ENCODE results near the gene SEPHS1.

SEPHS1 gene

DNA sequence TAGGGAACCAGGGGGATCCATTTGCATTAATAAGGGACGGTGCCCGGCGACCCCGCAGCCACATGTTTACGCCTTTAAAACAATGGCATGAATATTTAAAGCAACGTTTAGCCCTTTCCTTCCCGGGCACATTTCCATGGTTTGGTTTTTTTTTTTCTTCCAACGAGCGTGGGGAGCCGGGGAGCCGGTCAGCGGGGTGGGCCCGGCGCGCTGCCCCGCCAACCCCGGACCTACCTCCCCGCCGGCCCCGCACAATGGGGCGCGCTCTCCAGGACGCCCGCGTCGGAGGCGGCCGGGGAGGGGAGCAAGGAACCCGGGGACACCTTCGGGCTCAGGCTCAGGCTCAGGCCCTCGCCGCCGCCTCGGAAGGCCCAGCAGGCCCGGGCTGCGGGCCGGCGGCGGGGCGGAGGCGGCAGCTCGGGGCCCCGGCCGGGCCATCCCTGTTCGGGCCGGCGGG, 1.0 kb downstream of the SEPHS1 start:
- no CpG with 5 or more reads among the region's 47 CpGs for WGBS (ENCODE audit: extremely low coverage, insufficient coverage, low lambda C conversion rate)
- DNase-seq: peak; percentile 30

DNA sequence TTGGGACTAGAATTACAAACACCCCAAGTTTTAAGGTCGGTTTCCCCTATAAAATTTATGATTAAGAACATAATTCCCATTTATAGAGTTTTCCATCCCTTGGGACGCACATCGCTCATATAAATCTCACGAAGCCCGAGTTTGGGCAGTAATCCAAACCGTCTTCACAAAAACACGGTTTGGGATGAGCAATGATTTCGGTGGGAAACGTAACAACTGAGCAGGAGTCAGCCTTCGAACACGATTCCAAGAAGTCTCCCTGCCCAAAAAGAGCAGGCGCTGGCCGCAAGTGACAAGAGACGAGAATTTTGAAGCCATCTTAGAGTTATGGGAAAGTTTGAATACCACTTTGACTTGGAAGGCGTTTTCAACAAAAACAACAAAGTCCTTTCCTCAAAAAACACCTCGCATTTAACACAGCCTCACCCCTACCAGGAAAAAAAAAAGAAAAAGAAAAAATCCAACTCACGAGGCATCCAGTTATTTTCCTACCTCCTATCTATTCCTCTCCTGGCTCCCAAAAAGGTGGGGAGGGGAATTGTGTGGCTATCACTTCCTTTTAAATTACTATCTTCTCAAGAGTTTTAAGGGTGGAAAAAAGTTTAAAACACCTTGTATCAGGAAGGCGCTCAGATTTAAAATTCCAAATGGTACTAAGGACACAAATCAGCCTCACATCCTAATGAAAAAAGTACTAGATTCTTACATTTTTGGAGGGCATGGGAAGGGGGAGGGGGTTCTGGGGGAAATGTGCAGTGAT, 1.6 kb downstream of the SEPHS1 start:
- H3K27me3 ChIP-seq (ENCODE audit: insufficient read depth, low read length, poor library complexity): no peaks in the 10 kb centered on the region
- peak overlapping the region; percentile 99 for H3K27ac ChIP-seq (ENCODE audit: low read depth, low read length)
- H3K4me2 ChIP-seq (ENCODE audit: low read length): peak overlapping the region; percentile 57
- peak overlapping the region; percentile 54 for H4K5ac ChIP-seq (ENCODE audit: low read length)
- H3K79me1 ChIP-seq (ENCODE audit: low read length): peaks cover 3% of the 10 kb centered on the region
- DNase-seq: peak; percentile 44
- H3K4me1 ChIP-seq (ENCODE audit: control insufficient read depth, low read depth, low read length): peaks cover 7% of the 10 kb centered on the region
- no peak overlapping the region for H2AK5ac ChIP-seq (ENCODE audit: low read length)
- H3K18ac ChIP-seq (ENCODE audit: low read length): peak overlapping the region; percentile 100
- peak overlapping the region; percentile 92 for H3K56ac ChIP-seq (ENCODE audit: low read length)
- peaks cover 51% of the 10 kb centered on the region for H3K79me2 ChIP-seq (ENCODE audit: control insufficient read depth, insufficient read depth, low read length)
- H3K4ac ChIP-seq (ENCODE audit: low read depth, low read length): no peak overlapping the region
- peak overlapping the region; percentile 99 for H2BK120ac ChIP-seq (ENCODE audit: low read depth, low read length)
- H4K8ac ChIP-seq (ENCODE audit: low read depth, low read length): peak overlapping the region; percentile 99
- H3K36me3 ChIP-seq (ENCODE audit: control insufficient read depth, insufficient read depth, low read length): no peaks in the 10 kb centered on the region
- peak overlapping the region; percentile 46 for H2BK5ac ChIP-seq (ENCODE audit: low read length)
- H2BK15ac ChIP-seq (replicated peaks; ENCODE audit: low read depth): no peak overlapping the region
- H3K23ac ChIP-seq (ENCODE audit: low read length): no peak overlapping the region
- peak overlapping the region; percentile 76 for H3K9ac ChIP-seq (ENCODE audit: low read length)
- H3K4me3 ChIP-seq (ENCODE audit: low read length): peak overlapping the region; percentile 76
- no CpG with 5 or more reads among the region's 18 CpGs for WGBS (ENCODE audit: extremely low coverage, insufficient coverage, low lambda C conversion rate)

More for the DNA sequence above, 1.0 kb downstream of the SEPHS1 start:
- Histone ChIP-seq H3K56ac (ENCODE audit: low read length) (peak overlapping the region; percentile 92), H3K27me3 (ENCODE audit: insufficient read depth, low read length, poor library complexity) (no peaks in the 10 kb centered on the region), H3K27ac (ENCODE audit: low read depth, low read length) (peak overlapping the region; percentile 99), H3K4me1 (ENCODE audit: control insufficient read depth, low read depth, low read length) (peaks cover 7% of the 10 kb centered on the region), H2BK5ac (ENCODE audit: low read length) (peak overlapping the region; percentile 46), H3K18ac (ENCODE audit: low read length) (peak overlapping the region; percentile 100), H3K4me2 (ENCODE audit: low read length) (peak overlapping the region; percentile 57), H3K4ac (ENCODE audit: low read depth, low read length) (peak overlapping the region; percentile 100), H2BK120ac (ENCODE audit: low read depth, low read length) (peak overlapping the region; percentile 99), H3K9ac (ENCODE audit: low read length) (peak overlapping the region; percentile 76), H3K23ac (ENCODE audit: low read length) (no peak overlapping the region), H2AK5ac (ENCODE audit: low read length) (no peak overlapping the region), H3K4me3 (ENCODE audit: low read length) (peak overlapping the region; percentile 76), H3K79me2 (ENCODE audit: control insufficient read depth, insufficient read depth, low read length) (peaks cover 48% of the 10 kb centered on the region), H4K8ac (ENCODE audit: low read depth, low read length) (peak overlapping the region; percentile 99), H2BK15ac (replicated peaks; ENCODE audit: low read depth) (no peak overlapping the region), H3K36me3 (ENCODE audit: control insufficient read depth, insufficient read depth, low read length) (no peaks in the 10 kb centered on the region), H3K79me1 (ENCODE audit: low read length) (peaks cover 3% of the 10 kb centered on the region), H4K5ac (ENCODE audit: low read length) (peak overlapping the region; percentile 54)

DNA sequence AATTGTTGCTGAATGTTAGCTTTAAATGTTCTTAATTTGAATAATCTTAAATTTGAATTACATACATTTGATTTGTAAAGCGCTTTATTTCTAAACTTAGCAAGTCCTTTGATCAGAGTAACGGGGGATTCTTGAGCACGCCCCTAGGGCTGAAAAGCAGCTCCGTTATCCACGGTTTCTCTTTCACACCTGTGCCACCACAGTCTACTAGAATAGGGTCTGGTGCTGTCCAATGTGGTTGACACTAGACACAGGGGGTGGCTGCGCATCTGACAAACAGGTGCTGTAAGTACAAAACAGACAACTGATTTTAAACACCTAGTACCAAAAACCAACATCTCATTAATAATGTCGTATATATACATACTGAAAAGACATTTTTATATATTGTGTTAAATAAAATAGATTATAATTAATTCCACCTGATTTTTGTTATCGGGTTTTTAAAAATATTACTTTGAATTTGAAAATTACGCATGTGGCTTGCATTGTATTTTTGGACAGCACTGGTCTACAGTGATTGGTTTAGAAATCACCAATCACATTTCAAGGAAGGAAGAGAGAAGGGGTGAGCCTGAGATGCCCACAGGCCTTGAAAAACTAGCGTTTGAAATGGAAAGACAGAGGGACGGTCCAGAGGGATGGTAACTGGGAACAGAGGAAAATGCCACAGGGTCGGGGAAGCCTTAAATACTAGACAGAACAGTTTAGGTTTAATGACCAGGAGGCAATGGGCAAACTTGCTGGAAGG, 7.3 kb downstream of the SEPHS1 start:
- DNase-seq: no peak
- Histone ChIP-seq H2AK5ac (ENCODE audit: low read length) (no peak overlapping the region), H3K36me3 (ENCODE audit: control insufficient read depth, insufficient read depth, low read length) (peaks cover 2% of the 10 kb centered on the region), H3K56ac (ENCODE audit: low read length) (no peak overlapping the region), H3K27ac (ENCODE audit: low read depth, low read length) (no peak overlapping the region), H3K79me1 (ENCODE audit: low read length) (peaks cover 16% of the 10 kb centered on the region), H3K4me1 (ENCODE audit: control insufficient read depth, low read depth, low read length) (peaks cover 3% of the 10 kb centered on the region), H2BK15ac (replicated peaks; ENCODE audit: low read depth) (no peak overlapping the region), H4K5ac (ENCODE audit: low read length) (no peak overlapping the region), H3K23ac (ENCODE audit: low read length) (no peak overlapping the region), H2BK5ac (ENCODE audit: low read length) (no peak overlapping the region), H3K4ac (ENCODE audit: low read depth, low read length) (no peak overlapping the region), H3K79me2 (ENCODE audit: control insufficient read depth, insufficient read depth, low read length) (peaks cover 78% of the 10 kb centered on the region), H3K4me3 (ENCODE audit: low read length) (no peak overlapping the region), H3K4me2 (ENCODE audit: low read length) (no peak overlapping the region), H3K18ac (ENCODE audit: low read length) (no peak overlapping the region), H2BK120ac (ENCODE audit: low read depth, low read length) (no peak overlapping the region), H3K27me3 (ENCODE audit: insufficient read depth, low read length, poor library complexity) (no peaks in the 10 kb centered on the region), H3K9ac (ENCODE audit: low read length) (no peak overlapping the region), H4K8ac (ENCODE audit: low read depth, low read length) (no peak overlapping the region)
- 100% methylated on average over 2 of the region's 12 CpGs for WGBS (ENCODE audit: extremely low coverage, insufficient coverage, low lambda C conversion rate)

DNA sequence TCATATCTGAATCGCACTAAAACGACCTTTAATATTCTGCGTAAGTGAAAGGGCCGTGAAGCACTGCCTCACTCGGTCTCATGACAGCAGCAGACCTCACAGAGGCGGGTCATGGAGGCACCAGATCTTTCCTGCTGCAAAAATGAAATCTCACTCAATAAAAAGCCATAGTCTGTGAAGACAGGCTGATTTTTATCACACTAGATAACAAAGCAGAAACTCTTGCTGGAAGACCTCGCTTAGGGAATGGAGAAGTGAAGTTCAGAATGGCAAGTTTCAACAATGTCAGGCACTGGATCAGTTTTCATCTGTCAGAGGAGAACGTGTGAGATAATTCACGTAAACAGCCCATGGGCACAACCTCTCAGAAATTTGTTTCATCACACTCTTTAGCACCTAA, 8.0 kb downstream of the SEPHS1 start:
- Histone ChIP-seq H2AK5ac (ENCODE audit: low read length) (no peak overlapping the region), H3K27ac (ENCODE audit: low read depth, low read length) (no peak overlapping the region)
- DNase-seq: no peak

DNA sequence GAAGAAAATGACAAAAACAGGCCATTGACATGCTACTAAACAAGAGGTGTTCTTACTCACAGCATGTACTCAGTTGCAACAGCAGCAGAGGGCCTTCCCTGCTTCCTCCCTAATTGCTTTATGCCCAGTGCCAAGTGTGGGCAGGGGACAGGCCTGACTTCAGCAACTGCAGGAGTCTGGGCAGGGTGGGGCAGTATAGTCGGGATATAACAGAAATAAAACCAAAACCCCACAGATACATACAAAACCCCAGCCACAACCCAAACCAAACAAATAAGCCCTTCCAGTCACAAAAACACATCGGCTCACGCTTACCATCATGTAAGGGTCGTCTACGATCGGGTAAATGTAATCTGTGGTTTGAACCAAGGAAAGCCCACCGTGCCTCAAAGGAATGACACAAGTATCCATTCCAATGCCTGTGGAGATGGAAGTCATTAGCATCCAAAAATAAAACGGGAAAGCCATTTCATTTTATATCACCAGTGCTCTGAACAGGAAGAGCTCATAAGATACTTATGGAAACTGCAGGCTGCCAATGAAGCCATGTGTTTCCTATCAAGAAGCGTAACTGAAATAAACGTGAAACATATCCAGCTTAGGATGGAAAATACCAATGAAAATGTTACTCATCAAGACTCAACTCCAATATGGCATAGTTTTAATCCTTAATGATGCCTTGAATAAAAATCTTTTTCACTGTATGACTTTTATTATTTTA, 9.5 kb downstream of the SEPHS1 start:
- no peak overlapping the region for H4K8ac ChIP-seq (ENCODE audit: low read depth, low read length)
- no peak overlapping the region for H2BK5ac ChIP-seq (ENCODE audit: low read length)
- DNase-seq: no peak
- H3K56ac ChIP-seq (ENCODE audit: low read length): no peak overlapping the region
- H3K36me3 ChIP-seq (ENCODE audit: control insufficient read depth, insufficient read depth, low read length): peaks cover 2% of the 10 kb centered on the region
- no peaks in the 10 kb centered on the region for H3K4me1 ChIP-seq (ENCODE audit: control insufficient read depth, low read depth, low read length)
- H3K4me3 ChIP-seq (ENCODE audit: low read length): no peak overlapping the region
- H2BK15ac ChIP-seq (replicated peaks; ENCODE audit: low read depth): no peak overlapping the region
- no peak overlapping the region for H3K18ac ChIP-seq (ENCODE audit: low read length)
- no peak overlapping the region for H2AK5ac ChIP-seq (ENCODE audit: low read length)
- H3K27me3 ChIP-seq (ENCODE audit: insufficient read depth, low read length, poor library complexity): no peaks in the 10 kb centered on the region
- H3K79me1 ChIP-seq (ENCODE audit: low read length): peaks cover 17% of the 10 kb centered on the region
- no peak overlapping the region for H4K5ac ChIP-seq (ENCODE audit: low read length)
- no peak overlapping the region for H3K9ac ChIP-seq (ENCODE audit: low read length)
- H3K79me2 ChIP-seq (ENCODE audit: control insufficient read depth, insufficient read depth, low read length): peaks cover 63% of the 10 kb centered on the region
- no peak overlapping the region for H3K4ac ChIP-seq (ENCODE audit: low read depth, low read length)
- no peak overlapping the region for H2BK120ac ChIP-seq (ENCODE audit: low read depth, low read length)
- WGBS (ENCODE audit: extremely low coverage, insufficient coverage, low lambda C conversion rate): no CpG with 5 or more reads among the region's 10 CpGs
- H3K23ac ChIP-seq (ENCODE audit: low read length): no peak overlapping the region
- H3K4me2 ChIP-seq (ENCODE audit: low read length): no peak overlapping the region
- H3K27ac ChIP-seq (ENCODE audit: low read depth, low read length): no peak overlapping the region

More for the DNA sequence above, 8.0 kb downstream of the SEPHS1 start:
- no peak overlapping the region for H4K5ac ChIP-seq (ENCODE audit: low read length)
- H2BK15ac ChIP-seq (replicated peaks; ENCODE audit: low read depth): no peak overlapping the region
- H3K4ac ChIP-seq (ENCODE audit: low read depth, low read length): no peak overlapping the region
- H3K79me1 ChIP-seq (ENCODE audit: low read length): peaks cover 16% of the 10 kb centered on the region
- H3K23ac ChIP-seq (ENCODE audit: low read length): no peak overlapping the region
- H3K4me3 ChIP-seq (ENCODE audit: low read length): no peak overlapping the region
- peaks cover 72% of the 10 kb centered on the region for H3K79me2 ChIP-seq (ENCODE audit: control insufficient read depth, insufficient read depth, low read length)
- no peak overlapping the region for H2BK5ac ChIP-seq (ENCODE audit: low read length)
- no peak overlapping the region for H3K9ac ChIP-seq (ENCODE audit: low read length)
- no peak overlapping the region for H2BK120ac ChIP-seq (ENCODE audit: low read depth, low read length)
- no peak overlapping the region for H3K56ac ChIP-seq (ENCODE audit: low read length)
- no peak overlapping the region for H4K8ac ChIP-seq (ENCODE audit: low read depth, low read length)
- no peak overlapping the region for H3K18ac ChIP-seq (ENCODE audit: low read length)
- no peak overlapping the region for H3K4me2 ChIP-seq (ENCODE audit: low read length)
- no peaks in the 10 kb centered on the region for H3K27me3 ChIP-seq (ENCODE audit: insufficient read depth, low read length, poor library complexity)
- WGBS (ENCODE audit: extremely low coverage, insufficient coverage, low lambda C conversion rate): no CpG with 5 or more reads among the region's 9 CpGs
- no peaks in the 10 kb centered on the region for H3K4me1 ChIP-seq (ENCODE audit: control insufficient read depth, low read depth, low read length)
- H3K36me3 ChIP-seq (ENCODE audit: control insufficient read depth, insufficient read depth, low read length): peaks cover 2% of the 10 kb centered on the region
